Naive thymus-derived CD8-positive, alpha-beta T cell (primary cell): Measurements from ENCODE around the gene LOXHD1. TPM values are rescaled to one million over a fixed set of nuclear protein-coding genes. Genes with fewer than 3 reads are reported as not detected.
A peak's percentile ranks its signal among the peaks of the same experiment; 100 is the strongest.

Experiments
- ATAC-seq, 2 donors: fragments of 150-1000 bp; cut with Tn5 transposase in 1 of 2; sonication (Bioruptor Pico), chemical (Tn5 transposase) in 1 of 2; 1 replicate in 1 of 2; 2 replicates in 1 of 2; pipeline ENCODE4 v1.10.0; 2021; ENCODE audit warnings: mild to moderate bottlenecking in 2 of 2, moderate library complexity in 2 of 2
- POLR2A ChIA-PET: fragments of 350-600 bp; sonication (Branson Sonifier 250); formaldehyde crosslinking; loops from one replicate; lab custom pipeline; 2021; ENCODE audit warnings: antibody characterized with exemption; lab: Charles Lee
- DNase-seq, 10 donors: peaks; one replicate each; pipeline versions ENCODE4 v3.0.0 to v3.0.0-alpha.2; 2020 to 2022
- H3K27ac Mint-ChIP-seq, 10 donors: one replicate each; pipeline ENCODE4 v1.8.0; 2020 to 2022; ENCODE audit warnings: mild to moderate bottlenecking in 10 of 10, mixed read lengths in 10 of 10, moderate library complexity in 4 of 10, inconsistent platforms in 1 of 10
- H3K27me3 Mint-ChIP-seq, 5 donors: one replicate each; pipeline ENCODE4 v1.8.0; 2021 to 2022; ENCODE audit warnings: mixed read lengths in 5 of 5
- H3K36me3 Mint-ChIP-seq, 3 donors: one replicate each; pipeline ENCODE4 v1.8.0; 2020 to 2022; ENCODE audit warnings: mixed read lengths in 3 of 3, mild to moderate bottlenecking in 2 of 3, inconsistent platforms in 1 of 3
- H3K4me1 Mint-ChIP-seq, 4 donors: one replicate each; pipeline ENCODE4 v1.8.0; 2021 to 2022; ENCODE audit warnings: mixed read lengths in 4 of 4
- H3K4me3 Mint-ChIP-seq, 10 donors: one replicate each; pipeline ENCODE4 v1.8.0; 2020 to 2022; ENCODE audit warnings: mild to moderate bottlenecking in 10 of 10, mixed read lengths in 10 of 10, moderate library complexity in 6 of 10, inconsistent platforms in 1 of 10
- H3K9me3 Mint-ChIP-seq, 9 donors: one replicate each; pipeline ENCODE4 v1.8.0; 2020 to 2022; ENCODE audit warnings: mixed read lengths in 9 of 9, mild to moderate bottlenecking in 3 of 9, inconsistent platforms in 1 of 9, moderate library complexity in 1 of 9
- polyA plus RNA-seq, 3 donors: library from polyadenylated mRNA; unstranded; fragments of 300-500 nt; fragmentation: Illumina TruSeq; gene quantifications; one replicate each; pipeline ENCODE4 v1.2.3, GENCODE V29; 2021
- total RNA-seq, 8 experiments: library from RNA in 2 of 8; stranded (reverse) in 2 of 8; gene quantifications; one replicate each; pipeline ENCODE4 v1.2.3 and lab custom pipeline; 2021 to 2026

The LOXHD1 gene
- total and polyA plus RNA-seq, 5 experiments from 2014 or later = 0.08 to 0.39 TPM; not detected in 3

- DNase-seq (no peak), ATAC-seq (no peak)
- peak overlapping the region in 1 of 10 donors; percentile 18 for H3K27ac Mint-ChIP-seq
- peaks cover 0 to 6% (median 2%) of the 10 kb centered on the region in 5 donors for H3K27me3 Mint-ChIP-seq
- H3K4me1 Mint-ChIP-seq = peaks cover 7 to 13% (median 9%) of the 10 kb centered on the region in 4 donors
- peaks cover 0 to 21% (median 4%) of the 10 kb centered on the region in 3 donors for H3K36me3 Mint-ChIP-seq
- POLR2A ChIA-PET = no interaction called here
- peaks cover 0 to 14% (median 3%) of the 10 kb centered on the region in 9 donors for H3K9me3 Mint-ChIP-seq
- no peak overlapping the region for H3K4me3 Mint-ChIP-seq
Observed at GRCh38 chr18:46632401-46633071, 24.5 kb downstream of the LOXHD1 start.

GRCh38 chr18:46630991-46631390, 26.0 kb downstream of the LOXHD1 start:
- Mint-ChIP-seq H3K9me3 (peaks cover 0 to 14% (median 2%) of the 10 kb centered on the region in 9 donors), H3K4me1 (peaks cover 7 to 13% (median 7%) of the 10 kb centered on the region in 4 donors), H3K27ac (no peak overlapping the region), H3K4me3 (no peak overlapping the region), H3K27me3 (peaks cover 0 to 6% (median 2%) of the 10 kb centered on the region in 5 donors), H3K36me3 (peaks cover 0 to 21% (median 3%) of the 10 kb centered on the region in 3 donors)
- no peak for ATAC-seq
- POLR2A ChIA-PET = interaction anchor here (0.5 kb wide), 1 partner anchor 56 kb away, joined by 3 read pairs; no protein-coding TSS in a partner anchor
- no peak for DNase-seq

- Mint-ChIP-seq H3K9me3 (peaks cover 0 to 14% (median 2%) of the 10 kb centered on the region in 9 donors), H3K27me3 (peaks cover 0 to 6% (median 2%) of the 10 kb centered on the region in 5 donors), H3K27ac (peak overlapping the region in 2 of 10 donors; percentile 21 to 46), H3K36me3 (peaks cover 0 to 21% (median 3%) of the 10 kb centered on the region in 3 donors), H3K4me3 (no peak overlapping the region), H3K4me1 (peaks cover 7 to 14% (median 8%) of the 10 kb centered on the region in 4 donors)
- no peak for DNase-seq
- POLR2A ChIA-PET = no interaction called here
- no peak for ATAC-seq
Observed at GRCh38 chr18:46630160-46630559, 26.9 kb downstream of the LOXHD1 start.

- DNase-seq (no peak), ATAC-seq (no peak)
- H3K27me3 Mint-ChIP-seq = peaks cover 0 to 6% (median 2%) of the 10 kb centered on the region in 5 donors
- H3K36me3 Mint-ChIP-seq = peaks cover 0 to 21% (median 3%) of the 10 kb centered on the region in 3 donors
- POLR2A ChIA-PET = no interaction called here
- no peak overlapping the region for H3K4me3 Mint-ChIP-seq
- peaks cover 0 to 14% (median 2%) of the 10 kb centered on the region in 9 donors for H3K9me3 Mint-ChIP-seq
- peak overlapping the region in 1 of 10 donors; percentile 63 for H3K27ac Mint-ChIP-seq
- peaks cover 10 to 22% (median 15%) of the 10 kb centered on the region in 4 donors for H3K4me1 Mint-ChIP-seq
Observed at GRCh38 chr18:46629361-46629760, 27.7 kb downstream of the LOXHD1 start.

GRCh38 chr18:46628206-46628605, 28.8 kb downstream of the LOXHD1 start:
- ATAC-seq (no peak), DNase-seq (no peak)
- H3K27me3 Mint-ChIP-seq = peaks cover 0 to 6% (median 2%) of the 10 kb centered on the region in 5 donors
- peaks cover 0 to 16% (median 3%) of the 10 kb centered on the region in 3 donors for H3K36me3 Mint-ChIP-seq
- no peak overlapping the region for H3K4me3 Mint-ChIP-seq
- POLR2A ChIA-PET = no interaction called here
- peak overlapping the region in 1 of 10 donors; percentile 32 for H3K27ac Mint-ChIP-seq
- H3K4me1 Mint-ChIP-seq = peaks cover 20 to 34% (median 25%) of the 10 kb centered on the region in 4 donors
- H3K9me3 Mint-ChIP-seq = peaks cover 0 to 7% (median 2%) of the 10 kb centered on the region in 9 donors

GRCh38 chr18:46627136-46627535, 29.9 kb downstream of the LOXHD1 start:
- H3K27me3 Mint-ChIP-seq = peaks cover 0 to 6% (median 2%) of the 10 kb centered on the region in 5 donors
- POLR2A ChIA-PET = no interaction called here
- H3K9me3 Mint-ChIP-seq = peaks cover 0 to 7% (median 0%) of the 10 kb centered on the region in 9 donors
- no peak overlapping the region for H3K4me3 Mint-ChIP-seq
- ATAC-seq (no peak), DNase-seq (no peak)
- no peak overlapping the region for H3K27ac Mint-ChIP-seq
- peaks cover 0 to 7% (median 3%) of the 10 kb centered on the region in 3 donors for H3K36me3 Mint-ChIP-seq
- peaks cover 26 to 42% (median 34%) of the 10 kb centered on the region in 4 donors for H3K4me1 Mint-ChIP-seq

- DNase-seq (no peak), ATAC-seq (no peak)
- Mint-ChIP-seq H3K4me1 (peaks cover 38 to 56% (median 45%) of the 10 kb centered on the region in 4 donors), H3K27me3 (peaks cover 0 to 2% (median 0%) of the 10 kb centered on the region in 5 donors), H3K27ac (peak overlapping the region in 6 of 10 donors; percentile 29 to 92 (median 85)), H3K36me3 (no peaks in the 10 kb centered on the region), H3K4me3 (peak overlapping the region in 2 of 10 donors; percentile 26 to 41), H3K9me3 (no peaks in the 10 kb centered on the region)
- POLR2A ChIA-PET = interaction anchor here (0.6 to 0.7 kb wide), 2 partner anchors 393 to 704 kb away, joined by 3 read pairs; no protein-coding TSS in a partner anchor
Observed at GRCh38 chr18:46625069-46625468, 32.0 kb downstream of the LOXHD1 start.

GRCh38 chr18:46624127-46624526, 32.9 kb downstream of the LOXHD1 start:
- DNase-seq = peak in 2 of 10 donors; percentile 9 to 22
- H3K4me3 Mint-ChIP-seq = peak overlapping the region in 9 of 10 donors; percentile 16 to 75 (median 62)
- H3K36me3 Mint-ChIP-seq = no peaks in the 10 kb centered on the region
- no peaks in the 10 kb centered on the region for H3K9me3 Mint-ChIP-seq
- H3K4me1 Mint-ChIP-seq = peaks cover 33 to 49% (median 40%) of the 10 kb centered on the region in 4 donors
- POLR2A ChIA-PET = interaction anchor here (1.0 to 2.2 kb wide), 4 partner anchors 16 to 465 kb away, joined by 3 to 11 read pairs (median 6); a partner anchor contains a TSS
- peaks cover 0 to 2% (median 0%) of the 10 kb centered on the region in 5 donors for H3K27me3 Mint-ChIP-seq
- peak overlapping the region; percentile 76 to 90 (median 85) for H3K27ac Mint-ChIP-seq
- peak; percentile 43 to 65 for ATAC-seq

GRCh38 chr18:46623541-46623940, 33.5 kb downstream of the LOXHD1 start:
- Mint-ChIP-seq H3K36me3 (no peaks in the 10 kb centered on the region), H3K27me3 (peaks cover 0 to 2% (median 0%) of the 10 kb centered on the region in 5 donors), H3K4me1 (peaks cover 33 to 49% (median 40%) of the 10 kb centered on the region in 4 donors), H3K27ac (peak overlapping the region; percentile 76 to 90 (median 82)), H3K4me3 (peak overlapping the region; percentile 16 to 75 (median 54)), H3K9me3 (no peaks in the 10 kb centered on the region)
- POLR2A ChIA-PET = interaction anchor here (1.0 to 2.2 kb wide), 4 partner anchors 17 to 465 kb away, joined by 3 to 11 read pairs (median 6); a partner anchor contains a TSS
- peak in 9 of 10 donors; percentile 10 to 70 (median 18) for DNase-seq
- peak; percentile 76 to 78 for ATAC-seq

GRCh38 chr18:46622999-46623398, 34.0 kb downstream of the LOXHD1 start:
- ATAC-seq = peak in 1 of 2 donors; percentile 27
- POLR2A ChIA-PET = interaction anchor here (1.0 to 2.2 kb wide), 4 partner anchors 17 to 464 kb away, joined by 3 to 11 read pairs (median 6); a partner anchor contains a TSS

GRCh38 chr18:46622451-46622850, 34.6 kb downstream of the LOXHD1 start:
- Mint-ChIP-seq H3K27me3 (no peaks in the 10 kb centered on the region), H3K4me3 (peak overlapping the region in 3 of 10 donors; percentile 20 to 42 (median 22)), H3K9me3 (no peaks in the 10 kb centered on the region), H3K27ac (peak overlapping the region in 8 of 10 donors; percentile 41 to 90 (median 80)), H3K4me1 (peaks cover 33 to 49% (median 40%) of the 10 kb centered on the region in 4 donors), H3K36me3 (no peaks in the 10 kb centered on the region)
- POLR2A ChIA-PET = interaction anchor here (2.2 kb wide), 1 partner anchor 449 kb away, joined by 8 read pairs; a partner anchor contains a TSS
- ATAC-seq = no peak
- DNase-seq = no peak

More at GRCh38 chr18:46622999-46623398, 34.0 kb downstream of the LOXHD1 start:
- Mint-ChIP-seq H3K4me1 (peaks cover 33 to 49% (median 40%) of the 10 kb centered on the region in 4 donors), H3K27me3 (peaks cover 0 to 2% (median 0%) of the 10 kb centered on the region in 5 donors), H3K4me3 (peak overlapping the region; percentile 9 to 75 (median 38)), H3K9me3 (no peaks in the 10 kb centered on the region), H3K27ac (peak overlapping the region in 9 of 10 donors; percentile 76 to 90 (median 84)), H3K36me3 (no peaks in the 10 kb centered on the region)
- DNase-seq = peak in 1 of 10 donors; percentile 6

- POLR2A ChIA-PET = interaction anchor here (2.2 kb wide), 1 partner anchor 448 kb away, joined by 8 read pairs; a partner anchor contains a TSS
- no peak for ATAC-seq
- no peaks in the 10 kb centered on the region for H3K27me3 Mint-ChIP-seq
- H3K36me3 Mint-ChIP-seq = no peaks in the 10 kb centered on the region
- no peak for DNase-seq
- H3K27ac Mint-ChIP-seq = peak overlapping the region in 9 of 10 donors; percentile 5 to 89 (median 81)
- peak overlapping the region in 3 of 10 donors; percentile 4 to 16 (median 14) for H3K4me3 Mint-ChIP-seq
- H3K4me1 Mint-ChIP-seq = peaks cover 33 to 49% (median 40%) of the 10 kb centered on the region in 4 donors
- no peaks in the 10 kb centered on the region for H3K9me3 Mint-ChIP-seq
Observed at GRCh38 chr18:46621871-46622270, 35.1 kb downstream of the LOXHD1 start.
